HepG2 (cell line): ENCODE results near the gene VWA7. TPM values are rescaled to one million over a fixed set of nuclear protein-coding genes. Genes with fewer than 3 reads are reported as not detected.

Source experiments
- CCDC6 ChIP-seq: sonication (generic); formaldehyde crosslinking; IDR thresholded peaks from 2 replicates; pipeline ENCODE4 v1.8.1; 2022; ENCODE audit warnings: mild to moderate bottlenecking, missing genetic modification reagents, moderate library complexity
- HMGA1 ChIP-seq: sonication (generic); formaldehyde crosslinking; conservative IDR thresholded peaks from 2 replicates; pipeline ENCODE4 v1.4.0; 2020; ENCODE audit warnings: missing genetic modification reagents
- MAZ ChIP-seq, 2 experiments: sonication (generic) in 1 of 2; formaldehyde crosslinking in 1 of 2; IDR thresholded peaks; 2 replicates each; pipeline versions ENCODE4 v1.5.0 to v1.6.1; 2012 to 2020; ENCODE audit warnings: low read depth in 2 of 2, mild to moderate bottlenecking in 2 of 2, borderline replicate concordance in 1 of 2, improper control_type of control experiment in 1 of 2, low read length in 1 of 2, missing genetic modification reagents in 1 of 2, moderate library complexity in 1 of 2
- MTA1 ChIP-seq: sonication (generic); formaldehyde crosslinking; IDR thresholded peaks from 2 replicates; pipeline ENCODE4 v1.4.0; 2020; ENCODE audit warnings: missing genetic modification reagents, mild to moderate bottlenecking, borderline replicate concordance
- RFXAP ChIP-seq: sonication (generic); formaldehyde crosslinking; IDR thresholded peaks from 2 replicates; pipeline ENCODE4 v1.4.0; 2020; ENCODE audit warnings: missing genetic modification reagents, borderline replicate concordance
- SKI ChIP-seq: fragments of 450-650 bp; IDR thresholded peaks from one replicate; pipeline ENCODE4 v1.6.1; 2018; ENCODE audit warnings: mild to moderate bottlenecking; ENCODE audit not compliant: partially characterized antibody
- SNAPC4 ChIP-seq: sonication (generic); formaldehyde crosslinking; IDR thresholded peaks from 2 replicates; pipeline ENCODE4 v1.4.0; 2020; ENCODE audit warnings: mild to moderate bottlenecking, missing genetic modification reagents
- SRSF1 ChIP-seq: fragments of 200-400 bp; formaldehyde crosslinking; optimal IDR thresholded peaks from 2 replicates; pipeline ENCODE3; 2017; ENCODE audit warnings: mild to moderate bottlenecking, low read depth, low read length, moderate library complexity
- STAT5B ChIP-seq: sonication (generic); formaldehyde crosslinking; IDR thresholded peaks from 2 replicates; pipeline ENCODE4 v1.4.0; 2020; ENCODE audit warnings: missing genetic modification reagents
- ZMYM4 ChIP-seq: sonication (generic); formaldehyde crosslinking; IDR thresholded peaks from 2 replicates; pipeline ENCODE4 v1.8.1; 2023; ENCODE audit warnings: mild to moderate bottlenecking, missing genetic modification reagents
- ZNF263 ChIP-seq: sonication (generic); formaldehyde crosslinking; IDR thresholded peaks from 2 replicates; pipeline ENCODE4 v1.4.0; 2020; ENCODE audit warnings: missing genetic modification reagents
- ZNF431 ChIP-seq: sonication (generic); formaldehyde crosslinking; IDR thresholded peaks from 2 replicates; pipeline ENCODE4 v1.9.0; 2022; ENCODE audit warnings: missing genetic modification reagents, low read depth, mild to moderate bottlenecking, borderline replicate concordance
- ZNF766 ChIP-seq: sonication (generic); formaldehyde crosslinking; IDR thresholded peaks from 2 replicates; pipeline ENCODE4 v1.5.0; 2020; ENCODE audit warnings: missing genetic modification reagents, borderline replicate concordance
- ZNF891 ChIP-seq: sonication (generic); formaldehyde crosslinking; IDR thresholded peaks from 2 replicates; pipeline ENCODE4 v1.5.0; 2020; ENCODE audit warnings: mild to moderate bottlenecking, missing genetic modification reagents
- ZSCAN31 ChIP-seq: sonication (generic); formaldehyde crosslinking; IDR thresholded peaks from 2 replicates; pipeline ENCODE4 v1.5.0; 2020; ENCODE audit warnings: low read depth, mild to moderate bottlenecking, missing genetic modification reagents
- polyA plus RNA-seq, 8 experiments: library from polyadenylated mRNA; depleted of rRNA in 3 of 8; stranded (reverse) in 7 of 8; unstranded in 1 of 8; fragments of >200 nt; fragmentation: Illumina TruSeq in 4 of 8; extraction: Trizol in 4 of 8; gene quantifications; 2 replicates each; pipeline versions ENCODE4 v1.2.1 to v1.2.3, GENCODE V29; 2011 to 2016; ENCODE audit warnings: low read depth in 4 of 8, missing spikeins in 1 of 8, mixed read lengths in 1 of 8; ENCODE audit not compliant: insufficient read depth in 1 of 8
- total RNA-seq, 5 experiments: library from RNA; depleted of rRNA; stranded (reverse); fragments of >200 nt; fragmentation: Illumina TruSeq; extraction: Trizol; gene quantifications; 2 replicates each; pipeline ENCODE4 v1.2.3, GENCODE V29; 2016; ENCODE audit warnings: low read depth in 1 of 5
- TF ChIP-seq, protein P1 (sequence below): sonication (generic); formaldehyde crosslinking; IDR thresholded peaks from 2 replicates; pipeline ENCODE4 v1.4.0; 2020; ENCODE audit warnings: missing genetic modification reagents

VWA7 gene
- total and polyA plus RNA-seq, 2 of the 13 experiments (the other 11 are each of a cell fraction or from before 2014, with no cell fraction given), result 0.86 to 3.3 TPM

GRCh38 chr6:31739639-31740396 is 37.3 kb downstream of the VWA7 start, which contains the start of gene MSH5 (continued):
- TF ChIP-seq ZSCAN31 (CRISPR knock-in tag), result peak; percentile 94
- TF ChIP-seq ZMYM4 (CRISPR knock-in tag), result peak; percentile 96
- peak; percentile 98 for TF ChIP-seq ZNF891 (CRISPR knock-in tag)
- TF ChIP-seq MAZ (IDR thresholded peaks at IDR 0.05; ENCODE audit: borderline replicate concordance, low read depth, low read length), result peak; percentile 85; the same call in 1 of the 2 replicates
- peak; percentile 86 for TF ChIP-seq MAZ (CRISPR knock-in tag; IDR thresholded peaks at IDR 0.05; ENCODE audit: low read depth)
- TF ChIP-seq, protein P1, sequence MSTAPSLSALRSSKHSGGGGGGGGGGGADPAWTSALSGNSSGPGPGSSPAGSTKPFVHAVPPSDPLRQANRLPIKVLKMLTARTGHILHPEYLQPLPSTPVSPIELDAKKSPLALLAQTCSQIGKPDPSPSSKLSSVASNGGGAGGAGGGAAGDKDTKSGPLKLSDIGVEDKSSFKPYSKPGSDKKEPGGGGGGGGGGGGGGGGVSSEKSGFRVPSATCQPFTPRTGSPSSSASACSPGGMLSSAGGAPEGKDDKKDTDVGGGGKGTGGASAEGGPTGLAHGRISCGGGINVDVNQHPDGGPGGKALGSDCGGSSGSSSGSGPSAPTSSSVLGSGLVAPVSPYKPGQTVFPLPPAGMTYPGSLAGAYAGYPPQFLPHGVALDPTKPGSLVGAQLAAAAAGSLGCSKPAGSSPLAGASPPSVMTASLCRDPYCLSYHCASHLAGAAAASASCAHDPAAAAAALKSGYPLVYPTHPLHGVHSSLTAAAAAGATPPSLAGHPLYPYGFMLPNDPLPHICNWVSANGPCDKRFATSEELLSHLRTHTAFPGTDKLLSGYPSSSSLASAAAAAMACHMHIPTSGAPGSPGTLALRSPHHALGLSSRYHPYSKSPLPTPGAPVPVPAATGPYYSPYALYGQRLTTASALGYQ (CRISPR knock-in tag), result peak; percentile 15
- TF ChIP-seq SNAPC4 (CRISPR knock-in tag), result peak; percentile 94
- no peak; the same call in 1 of the 2 replicates for TF ChIP-seq ZNF431 (CRISPR knock-in tag)
- TF ChIP-seq STAT5B (CRISPR knock-in tag), result peak; percentile 91
- TF ChIP-seq HMGA1, result no peak
- peak; percentile 93; the same call in 1 of the 2 replicates for TF ChIP-seq ZNF766 (CRISPR knock-in tag)
- TF ChIP-seq SKI, result peak; percentile 9
- TF ChIP-seq RFXAP (CRISPR knock-in tag), result peak; percentile 98
- no peak for TF ChIP-seq SRSF1
- TF ChIP-seq MTA1 (CRISPR knock-in tag), result peak; percentile 90; the same call in 1 of the 2 replicates
- peak; percentile 98 for TF ChIP-seq CCDC6 (CRISPR knock-in tag)
- peak; percentile 77; the same call in 1 of the 2 replicates for TF ChIP-seq ZNF263 (CRISPR knock-in tag)
